Calu3 (cell line): ENCODE measurements around the gene HECTD2. TPM values are rescaled to one million over a fixed set of nuclear protein-coding genes. Genes with fewer than 3 reads are reported as not detected.

Experiments
- BruUV-seq: library from RNA; stranded (reverse); fragments of 400-500 nt; replicated peaks from 2 replicates; lab custom pipeline; 2021; lab: Mats Ljungman, UMichigan
- CTCF ChIA-PET: fragments of 300-600 bp; sonication (Branson Sonifier 250); formaldehyde crosslinking; loops from one replicate; lab custom pipeline; 2022; ENCODE audit warnings: antibody characterized with exemption; lab: Charles Lee
- DNase-seq: peaks from one replicate; pipeline ENCODE4 v3.0.0; 2022
- H3K27ac Mint-ChIP-seq: one replicate; pipeline ENCODE4 v1.8.0; 2022; ENCODE audit warnings: mixed read lengths; ENCODE audit not compliant: unreplicated experiment
- H3K27me3 Mint-ChIP-seq: one replicate; pipeline ENCODE4 v1.8.0; 2022; ENCODE audit warnings: mixed read lengths; ENCODE audit not compliant: unreplicated experiment
- H3K36me3 Mint-ChIP-seq: one replicate; pipeline ENCODE4 v1.8.0; 2022; ENCODE audit warnings: mild to moderate bottlenecking, moderate library complexity, mixed read lengths; ENCODE audit not compliant: insufficient read depth, unreplicated experiment
- H3K4me1 Mint-ChIP-seq: one replicate; pipeline ENCODE4 v1.8.0; 2022; ENCODE audit warnings: mild to moderate bottlenecking, low read depth, mixed read lengths; ENCODE audit not compliant: unreplicated experiment
- H3K4me3 Mint-ChIP-seq: one replicate; pipeline ENCODE4 v1.8.0; 2022; ENCODE audit warnings: mild to moderate bottlenecking, low read depth, moderate library complexity, mixed read lengths; ENCODE audit not compliant: unreplicated experiment
- H3K9me3 Mint-ChIP-seq: one replicate; pipeline ENCODE4 v1.8.0; 2022; ENCODE audit warnings: low read depth, mixed read lengths; ENCODE audit not compliant: unreplicated experiment
- intact Hi-C: fragments of 100-400 bp; cut with micrococcal nuclease; formaldehyde crosslinking; loops from one replicate; pipeline ENCODE4 v1.10.0; 2022; ENCODE audit not compliant: unreplicated experiment
- total RNA-seq: library from RNA; stranded (reverse); gene quantifications from 2 replicates; pipeline ENCODE4 v1.2.3, GENCODE V29; 2022
- TF ChIP-seq, protein P1 (sequence below): fragments of 200-600 bp; IDR thresholded peaks from one replicate; pipeline ENCODE4 v1.8.0; 2022; ENCODE audit warnings: antibody characterized with exemption; ENCODE audit not compliant: unreplicated experiment

HECTD2 gene
- total RNA-seq, 1 experiment from 2014 or later: 2.7 TPM

GRCh38 chr10:91378061-91378460 is 32.1 kb upstream of the HECTD2 start:
- peaks cover 28% of the 10 kb centered on the region for H3K27me3 Mint-ChIP-seq
- peaks cover 17% of the 10 kb centered on the region for H3K4me1 Mint-ChIP-seq
- intact Hi-C loops: loop anchor here (10.0 kb wide), 1 partner anchor 493 kb away; no protein-coding TSS in a partner anchor
- H3K27ac Mint-ChIP-seq: no peak overlapping the region
- no peaks in the 10 kb centered on the region for H3K36me3 Mint-ChIP-seq
- no peak for DNase-seq
- CTCF ChIA-PET: interaction anchor here (0.6 kb wide), 1 partner anchor 25 kb away, joined by 3 read pairs; no protein-coding TSS in a partner anchor
- TF ChIP-seq, protein P1, sequence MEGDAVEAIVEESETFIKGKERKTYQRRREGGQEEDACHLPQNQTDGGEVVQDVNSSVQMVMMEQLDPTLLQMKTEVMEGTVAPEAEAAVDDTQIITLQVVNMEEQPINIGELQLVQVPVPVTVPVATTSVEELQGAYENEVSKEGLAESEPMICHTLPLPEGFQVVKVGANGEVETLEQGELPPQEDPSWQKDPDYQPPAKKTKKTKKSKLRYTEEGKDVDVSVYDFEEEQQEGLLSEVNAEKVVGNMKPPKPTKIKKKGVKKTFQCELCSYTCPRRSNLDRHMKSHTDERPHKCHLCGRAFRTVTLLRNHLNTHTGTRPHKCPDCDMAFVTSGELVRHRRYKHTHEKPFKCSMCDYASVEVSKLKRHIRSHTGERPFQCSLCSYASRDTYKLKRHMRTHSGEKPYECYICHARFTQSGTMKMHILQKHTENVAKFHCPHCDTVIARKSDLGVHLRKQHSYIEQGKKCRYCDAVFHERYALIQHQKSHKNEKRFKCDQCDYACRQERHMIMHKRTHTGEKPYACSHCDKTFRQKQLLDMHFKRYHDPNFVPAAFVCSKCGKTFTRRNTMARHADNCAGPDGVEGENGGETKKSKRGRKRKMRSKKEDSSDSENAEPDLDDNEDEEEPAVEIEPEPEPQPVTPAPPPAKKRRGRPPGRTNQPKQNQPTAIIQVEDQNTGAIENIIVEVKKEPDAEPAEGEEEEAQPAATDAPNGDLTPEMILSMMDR: no peak
- H3K9me3 Mint-ChIP-seq: peaks cover 3% of the 10 kb centered on the region
- BruUV-seq: no TSS peak
- H3K4me3 Mint-ChIP-seq: no peak overlapping the region

- Mint-ChIP-seq H3K4me3 (no peak overlapping the region), H3K27me3 (peaks cover 55% of the 10 kb centered on the region), H3K36me3 (no peaks in the 10 kb centered on the region), H3K9me3 (no peaks in the 10 kb centered on the region), H3K4me1 (peaks cover 17% of the 10 kb centered on the region), H3K27ac (no peak overlapping the region)
- intact Hi-C loops: no loop called here
- no TSS peak for BruUV-seq
- DNase-seq: no peak
- CTCF ChIA-PET: no interaction called here
- TF ChIP-seq, protein P1: no peak
Measured at GRCh38 chr10:91380873-91381256, 29.3 kb upstream of the HECTD2 start.

- Mint-ChIP-seq H3K4me3 (no peak overlapping the region), H3K4me1 (peaks cover 17% of the 10 kb centered on the region), H3K9me3 (no peaks in the 10 kb centered on the region), H3K27ac (no peak overlapping the region), H3K36me3 (no peaks in the 10 kb centered on the region), H3K27me3 (peaks cover 60% of the 10 kb centered on the region)
- intact Hi-C loops: no loop called here
- peak; percentile 11 for DNase-seq
- no TSS peak for BruUV-seq
- CTCF ChIA-PET: interaction anchor here (0.5 kb wide), 1 partner anchor 171 kb away, joined by 8 read pairs; no protein-coding TSS in a partner anchor
- TF ChIP-seq, protein P1: no peak
Measured at GRCh38 chr10:91381257-91381891, 28.8 kb upstream of the HECTD2 start.

DNA sequence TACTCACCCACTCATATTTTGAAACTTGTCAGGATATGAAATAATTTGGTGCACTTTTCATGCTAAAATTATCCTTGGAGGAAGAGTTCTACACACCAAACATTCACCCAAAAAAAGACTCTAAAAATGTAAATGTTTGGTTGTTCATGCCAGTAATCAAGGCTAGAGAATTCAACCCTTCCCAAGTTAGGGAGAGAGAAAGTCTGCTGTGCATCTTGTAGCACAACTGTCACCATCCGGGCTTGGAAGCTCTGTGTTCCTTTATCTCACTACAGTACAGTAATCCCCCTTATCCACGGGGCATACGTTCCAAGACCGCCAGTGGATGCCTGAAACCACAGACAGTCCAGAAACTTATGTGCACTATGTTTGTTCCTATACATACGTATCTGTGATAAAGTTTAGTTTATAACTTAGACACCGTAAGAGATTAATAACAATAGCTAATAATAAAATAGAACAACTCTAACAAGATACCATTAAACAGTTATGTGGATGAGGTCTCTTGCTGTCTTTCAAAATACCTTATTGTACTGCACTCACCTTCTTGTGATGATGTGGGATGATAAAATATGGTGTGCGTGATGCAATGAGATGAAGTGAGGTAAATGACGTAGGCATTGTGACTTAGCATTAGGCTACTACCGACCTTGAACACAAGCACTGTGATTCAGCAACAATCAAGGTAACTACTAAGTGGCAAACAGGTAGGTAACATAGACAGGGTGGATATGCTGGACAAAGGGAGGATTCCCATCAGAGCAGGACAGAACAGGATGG is 24.6 kb upstream of the HECTD2 start:
- Mint-ChIP-seq H3K36me3 (no peaks in the 10 kb centered on the region), H3K4me1 (peaks cover 9% of the 10 kb centered on the region), H3K27me3 (peaks cover 78% of the 10 kb centered on the region), H3K27ac (no peak overlapping the region), H3K9me3 (no peaks in the 10 kb centered on the region), H3K4me3 (no peak overlapping the region)
- TF ChIP-seq, protein P1: no peak
- no TSS peak for BruUV-seq
- CTCF ChIA-PET: no interaction called here
- intact Hi-C loops: loop anchor here (5.0 kb wide), 3 partner anchors 307 to 527 kb away; no protein-coding TSS in a partner anchor
- DNase-seq: no peak
